Mesothelial cell of epicardium (in vitro differentiated cells): ENCODE results near the gene LRRC8D. TPM values are rescaled to one million over a fixed set of nuclear protein-coding genes. Genes with fewer than 3 reads are reported as not detected.

Experiments
- DNase-seq, 2 experiments: peaks; one replicate each; pipeline ENCODE4 v3.0.0; 2021; ENCODE audit warnings: low spot score in 2 of 2; ENCODE audit not compliant: unreplicated experiment in 2 of 2
- H3K27ac Mint-ChIP-seq: 2 replicates; pipeline ENCODE4 v1.8.0; 2021; ENCODE audit warnings: mixed read lengths
- H3K27me3 Mint-ChIP-seq: 2 replicates; pipeline ENCODE4 v1.8.0; 2021; ENCODE audit warnings: low read depth, mixed read lengths
- H3K36me3 Mint-ChIP-seq: 2 replicates; pipeline ENCODE4 v1.8.0; 2021; ENCODE audit warnings: mixed read lengths
- H3K4me1 Mint-ChIP-seq: 2 replicates; pipeline ENCODE4 v1.8.0; 2021; ENCODE audit warnings: mixed read lengths
- H3K4me3 Mint-ChIP-seq: 2 replicates; pipeline ENCODE4 v1.8.0; 2021; ENCODE audit warnings: mild to moderate bottlenecking, moderate library complexity, mixed read lengths
- H3K9me3 Mint-ChIP-seq: 2 replicates; pipeline ENCODE4 v1.8.0; 2021; ENCODE audit warnings: mixed read lengths
- CTCF ChIP-seq: fragments of 200-600 bp; sonication (generic); IDR thresholded peaks from one replicate; pipeline ENCODE4 v1.5.0; 2021; ENCODE audit warnings: antibody characterized with exemption; ENCODE audit not compliant: unreplicated experiment
- total RNA-seq: library from RNA; stranded (reverse); gene quantifications from 3 replicates; pipeline ENCODE4 v1.2.1, GENCODE V29; 2021

The LRRC8D gene
- total RNA-seq, 1 donor from 2014 or later, result 22.6 TPM

- TF ChIP-seq CTCF, result no peak
- H3K27me3 Mint-ChIP-seq, result no peaks in the 10 kb centered on the region
- no peak overlapping the region for H3K4me3 Mint-ChIP-seq
- H3K4me1 Mint-ChIP-seq, result peaks cover 1% of the 10 kb centered on the region
- no peaks in the 10 kb centered on the region for H3K9me3 Mint-ChIP-seq
- DNase-seq, result no peak
- no peak overlapping the region for H3K27ac Mint-ChIP-seq
- H3K36me3 Mint-ChIP-seq, result no peaks in the 10 kb centered on the region
Observed at GRCh38 chr1:89799495-89799894, 21.3 kb upstream of the LRRC8D start.

- no peak for TF ChIP-seq CTCF
- Mint-ChIP-seq H3K9me3 (no peaks in the 10 kb centered on the region), H3K36me3 (no peaks in the 10 kb centered on the region), H3K27ac (no peak overlapping the region), H3K27me3 (no peaks in the 10 kb centered on the region), H3K4me1 (peaks cover 1% of the 10 kb centered on the region), H3K4me3 (no peak overlapping the region)
- no peak for DNase-seq
Observed at GRCh38 chr1:89800022-89800655, 20.7 kb upstream of the LRRC8D start.

GRCh38 chr1:89800718-89801117 is 20.1 kb upstream of the LRRC8D start:
- no peaks in the 10 kb centered on the region for H3K36me3 Mint-ChIP-seq
- no peak overlapping the region for H3K27ac Mint-ChIP-seq
- no peaks in the 10 kb centered on the region for H3K9me3 Mint-ChIP-seq
- no peaks in the 10 kb centered on the region for H3K27me3 Mint-ChIP-seq
- DNase-seq, result no peak
- H3K4me3 Mint-ChIP-seq, result no peak overlapping the region
- TF ChIP-seq CTCF, result no peak
- peaks cover 1% of the 10 kb centered on the region for H3K4me1 Mint-ChIP-seq

- TF ChIP-seq CTCF, result no peak
- Mint-ChIP-seq H3K27ac (no peak overlapping the region), H3K4me3 (no peak overlapping the region), H3K27me3 (no peaks in the 10 kb centered on the region), H3K9me3 (no peaks in the 10 kb centered on the region), H3K36me3 (no peaks in the 10 kb centered on the region), H3K4me1 (peaks cover 1% of the 10 kb centered on the region)
- no peak for DNase-seq
Observed at GRCh38 chr1:89802051-89802450, 18.8 kb upstream of the LRRC8D start.

GRCh38 chr1:89802841-89803240 is 18.0 kb upstream of the LRRC8D start:
- no peak overlapping the region for H3K4me3 Mint-ChIP-seq
- no peaks in the 10 kb centered on the region for H3K36me3 Mint-ChIP-seq
- no peak overlapping the region for H3K27ac Mint-ChIP-seq
- no peak for DNase-seq
- no peaks in the 10 kb centered on the region for H3K9me3 Mint-ChIP-seq
- peaks cover 1% of the 10 kb centered on the region for H3K4me1 Mint-ChIP-seq
- TF ChIP-seq CTCF, result no peak
- H3K27me3 Mint-ChIP-seq, result no peaks in the 10 kb centered on the region

- peak; percentile 66 to 90 for DNase-seq
- H3K9me3 Mint-ChIP-seq, result no peaks in the 10 kb centered on the region
- H3K27ac Mint-ChIP-seq, result no peak overlapping the region
- no peak overlapping the region for H3K4me3 Mint-ChIP-seq
- TF ChIP-seq CTCF, result peak; percentile 82
- no peaks in the 10 kb centered on the region for H3K36me3 Mint-ChIP-seq
- peaks cover 3% of the 10 kb centered on the region for H3K4me1 Mint-ChIP-seq
- H3K27me3 Mint-ChIP-seq, result no peaks in the 10 kb centered on the region
Observed at GRCh38 chr1:89804642-89805237, 16.1 kb upstream of the LRRC8D start.
